ENCODE results near the gene DPF3.

Gene DPF3

DNA sequence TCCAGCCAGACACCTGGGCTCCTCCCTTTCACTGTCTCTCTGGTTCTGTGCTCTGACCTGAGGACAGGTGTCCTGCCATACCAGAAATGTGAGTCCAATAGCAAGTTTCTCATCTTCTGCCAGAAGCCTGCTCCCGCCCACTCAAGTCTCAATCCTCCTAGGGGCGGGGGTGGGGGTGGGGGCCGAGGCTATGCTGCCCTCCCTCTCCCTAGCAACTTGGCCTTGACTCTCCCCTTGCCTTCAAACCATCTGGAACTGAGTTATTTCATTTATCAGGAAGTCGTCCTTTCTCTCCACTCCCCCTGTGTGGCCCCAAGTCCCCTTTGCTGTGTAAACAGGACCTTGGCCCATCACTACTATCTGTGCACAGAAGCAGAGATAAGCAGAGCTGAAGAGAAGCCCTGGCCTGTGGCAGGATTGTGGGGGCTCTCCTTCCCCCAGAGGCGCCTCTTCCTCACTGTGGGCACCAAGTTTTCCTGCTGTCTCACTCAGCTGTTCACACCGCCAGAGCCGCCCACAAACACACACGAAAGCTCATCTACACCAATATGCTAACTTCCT lies 117.1 kb downstream of the DPF3 start:
- H3K27ac ChIP-seq (ENCODE audit: low read length) = no peak overlapping the region
- no peaks in the 10 kb centered on the region for H3K4me1 ChIP-seq (ENCODE audit: control insufficient read depth, insufficient read depth, low read length)
- no CpG with 5 or more reads among the region's 8 CpGs for WGBS (ENCODE audit: insufficient coverage, insufficient read length)
- H3K4me3 ChIP-seq (ENCODE audit: low read length) = no peak overlapping the region
- DNase-seq (ENCODE audit: low read depth, low spot score) = no peak
- H3K9me3 ChIP-seq (ENCODE audit: control insufficient read depth, insufficient read depth, low read length) = peaks cover 1% of the 10 kb centered on the region; the same call in 1 of the 2 replicates
- H3K27me3 ChIP-seq (ENCODE audit: control insufficient read depth, insufficient read depth, low read length) = no peaks in the 10 kb centered on the region
- no peaks in the 10 kb centered on the region for H3K36me3 ChIP-seq (ENCODE audit: control insufficient read depth, insufficient read depth, low read length)

DNA sequence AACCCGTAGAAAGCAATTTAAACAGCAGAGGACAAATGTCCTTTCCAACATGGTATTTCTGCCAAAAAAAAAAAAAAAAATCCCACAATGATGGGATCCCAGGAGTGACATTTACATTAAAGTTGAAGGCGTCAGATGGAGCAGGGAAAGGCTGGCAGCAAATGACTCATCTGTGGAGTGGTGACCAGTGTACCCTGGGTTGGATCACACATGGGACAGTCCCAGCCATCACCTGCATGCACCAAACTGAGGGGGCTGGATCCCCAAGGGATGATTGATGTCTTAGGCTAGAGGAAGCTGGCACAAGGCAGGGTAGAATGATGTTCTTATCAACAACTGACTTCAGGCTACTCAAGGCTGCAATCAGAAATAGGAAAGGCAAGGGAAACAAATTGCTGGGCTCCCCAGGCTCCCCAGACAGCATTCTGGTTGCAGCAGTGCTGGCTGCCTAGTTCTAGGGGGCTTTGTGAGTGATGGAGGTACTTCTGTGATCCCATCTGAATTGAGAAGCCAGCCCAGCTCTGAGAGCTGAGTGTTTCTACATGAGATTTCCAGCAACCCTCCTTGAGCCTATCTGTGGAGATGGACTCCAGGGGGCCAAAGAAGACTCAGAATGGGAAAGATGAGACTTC lies 117.9 kb downstream of the DPF3 start:
- Histone ChIP-seq H3K4me1 (ENCODE audit: control insufficient read depth, insufficient read depth, low read length) (no peaks in the 10 kb centered on the region), H3K4me3 (ENCODE audit: low read length) (no peak overlapping the region), H3K27ac (ENCODE audit: low read length) (no peak overlapping the region), H3K9me3 (ENCODE audit: control insufficient read depth, insufficient read depth, low read length) (peaks cover 1% of the 10 kb centered on the region; the same call in 1 of the 2 replicates), H3K27me3 (ENCODE audit: control insufficient read depth, insufficient read depth, low read length) (no peaks in the 10 kb centered on the region), H3K36me3 (ENCODE audit: control insufficient read depth, insufficient read depth, low read length) (no peaks in the 10 kb centered on the region)
- WGBS (ENCODE audit: insufficient coverage, insufficient read length) = no CpG with 5 or more reads among the region's 2 CpGs
- DNase-seq (ENCODE audit: low read depth, low spot score) = no peak

DNA sequence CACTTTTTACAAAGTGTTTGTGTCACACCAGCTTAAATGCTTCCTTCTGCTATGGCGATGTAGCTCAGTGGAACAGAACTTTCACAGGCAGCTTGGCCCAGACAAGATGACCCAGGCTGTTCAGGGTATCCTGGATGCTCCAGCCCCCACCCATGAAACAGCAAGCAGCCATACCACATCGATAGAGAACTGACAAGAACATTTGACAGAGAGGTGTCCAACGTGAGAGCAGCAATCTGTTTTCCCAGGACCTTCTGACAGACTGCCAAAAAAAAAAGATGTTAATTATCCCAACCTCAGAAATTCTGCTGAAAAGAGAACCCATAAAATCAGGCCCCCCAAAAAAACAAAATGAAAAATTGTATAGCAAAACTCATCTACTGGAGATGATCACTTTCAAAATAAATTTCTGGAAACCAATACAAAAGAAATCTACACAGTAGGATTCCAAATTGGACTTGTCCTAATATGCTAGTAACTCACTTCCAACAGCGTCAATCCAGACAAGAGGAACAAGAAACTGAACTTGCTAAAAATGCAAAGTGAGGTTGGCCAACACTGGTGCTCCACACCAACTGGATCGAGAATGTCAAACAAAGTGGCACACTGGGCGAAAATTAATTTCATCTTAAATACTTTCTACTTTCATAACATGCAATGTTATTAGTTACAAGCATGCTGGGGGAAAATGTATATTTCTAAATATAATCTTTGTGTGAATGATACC lies 118.8 kb downstream of the DPF3 start:
- Histone ChIP-seq H3K27me3 (ENCODE audit: control insufficient read depth, insufficient read depth, low read length) (no peaks in the 10 kb centered on the region), H3K4me1 (ENCODE audit: control insufficient read depth, insufficient read depth, low read length) (no peaks in the 10 kb centered on the region), H3K36me3 (ENCODE audit: control insufficient read depth, insufficient read depth, low read length) (no peaks in the 10 kb centered on the region), H3K27ac (ENCODE audit: low read length) (no peak overlapping the region), H3K4me3 (ENCODE audit: low read length) (no peak overlapping the region), H3K9me3 (ENCODE audit: control insufficient read depth, insufficient read depth, low read length) (peaks cover 1% of the 10 kb centered on the region; the same call in 1 of the 2 replicates)
- DNase-seq (ENCODE audit: low read depth, low spot score) = no peak
- no CpG with 5 or more reads among the region's 6 CpGs for WGBS (ENCODE audit: insufficient coverage, insufficient read length)

DNA sequence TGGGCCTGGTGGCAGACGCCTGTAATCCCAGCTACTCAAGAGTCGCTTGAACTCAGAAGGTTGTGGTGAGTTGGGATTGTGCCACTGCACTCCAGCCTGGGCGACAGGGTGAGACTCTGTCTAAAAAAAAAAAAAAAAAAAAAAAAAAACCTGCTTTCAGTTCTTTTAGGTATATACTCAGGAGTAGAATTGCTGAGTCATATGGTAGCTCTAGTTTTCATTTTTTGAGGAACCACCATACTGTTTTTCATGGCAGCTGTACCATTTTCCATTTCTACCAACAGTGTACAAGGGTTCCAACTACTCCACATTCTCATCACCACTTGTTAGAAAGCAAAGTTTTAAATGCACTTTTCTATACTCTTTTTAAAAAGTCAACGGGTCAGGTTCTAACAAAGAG lies 119.8 kb downstream of the DPF3 start:
- no peak overlapping the region for H3K4me3 ChIP-seq (ENCODE audit: low read length)
- WGBS (ENCODE audit: insufficient coverage, insufficient read length) = no CpG with 5 or more reads among the region's 4 CpGs
- DNase-seq (ENCODE audit: low read depth, low spot score) = no peak
- no peaks in the 10 kb centered on the region for H3K27me3 ChIP-seq (ENCODE audit: control insufficient read depth, insufficient read depth, low read length)
- H3K36me3 ChIP-seq (ENCODE audit: control insufficient read depth, insufficient read depth, low read length) = no peaks in the 10 kb centered on the region
- H3K27ac ChIP-seq (ENCODE audit: low read length) = no peak overlapping the region
- no peaks in the 10 kb centered on the region for H3K4me1 ChIP-seq (ENCODE audit: control insufficient read depth, insufficient read depth, low read length)
- H3K9me3 ChIP-seq (ENCODE audit: control insufficient read depth, insufficient read depth, low read length) = peaks cover 1% of the 10 kb centered on the region; the same call in 1 of the 2 replicates

DNA sequence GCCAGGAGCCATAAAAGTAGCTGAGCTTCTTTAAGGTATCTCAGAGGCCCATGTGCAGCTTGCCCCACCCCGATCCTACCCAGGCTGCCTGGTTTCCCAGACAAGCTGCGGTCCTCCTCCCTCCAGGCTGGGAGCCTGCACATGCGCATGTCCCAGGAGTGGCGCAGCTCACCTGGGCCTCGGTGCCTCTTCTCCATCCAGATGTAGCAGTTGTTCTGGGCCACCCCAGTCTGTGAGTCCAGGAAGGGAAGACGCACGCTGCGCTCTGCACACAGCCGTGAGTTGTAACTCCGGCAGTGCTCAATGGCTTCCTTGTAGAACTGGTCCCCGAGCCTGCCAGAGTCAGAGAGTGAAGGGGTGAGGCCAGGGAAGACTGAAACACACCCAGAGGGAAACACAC lies 122.3 kb downstream of the DPF3 start:
- DNase-seq (ENCODE audit: low read depth, low spot score) = no peak
- Histone ChIP-seq H3K36me3 (ENCODE audit: control insufficient read depth, insufficient read depth, low read length) (no peaks in the 10 kb centered on the region), H3K9me3 (ENCODE audit: control insufficient read depth, insufficient read depth, low read length) (no peaks in the 10 kb centered on the region), H3K4me1 (ENCODE audit: control insufficient read depth, insufficient read depth, low read length) (no peaks in the 10 kb centered on the region), H3K27me3 (ENCODE audit: control insufficient read depth, insufficient read depth, low read length) (no peaks in the 10 kb centered on the region), H3K4me3 (ENCODE audit: low read length) (no peak overlapping the region), H3K27ac (ENCODE audit: low read length) (no peak overlapping the region)
- no CpG with 5 or more reads among the region's 11 CpGs for WGBS (ENCODE audit: insufficient coverage, insufficient read length)

DNA sequence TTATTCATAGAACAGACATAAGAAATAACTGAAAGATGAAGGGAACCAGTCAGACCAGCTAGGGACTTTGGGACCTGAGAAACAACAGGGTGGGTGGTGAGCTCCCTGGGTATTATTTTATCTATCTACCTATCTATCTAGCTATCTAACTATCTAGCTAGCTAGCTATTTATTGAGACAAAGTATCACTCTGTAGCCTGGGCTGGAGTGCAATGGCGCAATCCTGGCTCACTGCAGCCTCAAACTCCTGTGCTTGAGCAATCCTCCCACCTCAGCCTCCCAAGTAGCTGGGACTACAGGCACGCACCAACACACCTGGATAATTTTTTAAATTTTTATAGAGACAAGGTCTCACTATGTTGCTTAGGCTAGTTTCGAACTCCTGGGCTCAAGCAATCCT lies 127.6 kb downstream of the DPF3 start:
- H3K9me3 ChIP-seq (ENCODE audit: control insufficient read depth, insufficient read depth, low read length) = no peaks in the 10 kb centered on the region
- WGBS (ENCODE audit: insufficient coverage, insufficient read length) = no CpG with 5 or more reads among the region's 3 CpGs
- DNase-seq (ENCODE audit: low read depth, low spot score) = no peak
- H3K27me3 ChIP-seq (ENCODE audit: control insufficient read depth, insufficient read depth, low read length) = no peaks in the 10 kb centered on the region
- no peaks in the 10 kb centered on the region for H3K4me1 ChIP-seq (ENCODE audit: control insufficient read depth, insufficient read depth, low read length)
- H3K4me3 ChIP-seq (ENCODE audit: low read length) = no peak overlapping the region
- no peak overlapping the region for H3K27ac ChIP-seq (ENCODE audit: low read length)
- no peaks in the 10 kb centered on the region for H3K36me3 ChIP-seq (ENCODE audit: control insufficient read depth, insufficient read depth, low read length)

DNA sequence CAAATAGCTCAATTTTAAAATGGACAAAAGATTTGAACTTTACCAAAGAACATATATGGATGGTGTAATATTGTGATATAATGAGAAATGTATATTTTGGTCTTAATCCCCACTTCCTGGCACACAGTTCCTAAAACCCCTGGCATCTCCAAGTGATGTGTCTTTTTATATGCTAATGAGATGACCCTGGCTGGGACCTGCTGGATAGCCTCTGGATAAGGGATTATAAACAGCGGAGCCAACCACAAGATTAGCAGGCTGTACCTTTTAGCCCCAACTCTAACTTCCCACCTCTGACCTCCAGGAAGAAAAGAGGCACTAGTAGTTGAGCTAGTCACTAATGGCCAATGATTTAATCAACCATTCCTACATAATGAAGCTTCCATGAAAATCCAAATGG lies 130.0 kb downstream of the DPF3 start:
- no CpG with 5 or more reads among the region's 1 CpG for WGBS (ENCODE audit: insufficient coverage, insufficient read length)

DNA sequence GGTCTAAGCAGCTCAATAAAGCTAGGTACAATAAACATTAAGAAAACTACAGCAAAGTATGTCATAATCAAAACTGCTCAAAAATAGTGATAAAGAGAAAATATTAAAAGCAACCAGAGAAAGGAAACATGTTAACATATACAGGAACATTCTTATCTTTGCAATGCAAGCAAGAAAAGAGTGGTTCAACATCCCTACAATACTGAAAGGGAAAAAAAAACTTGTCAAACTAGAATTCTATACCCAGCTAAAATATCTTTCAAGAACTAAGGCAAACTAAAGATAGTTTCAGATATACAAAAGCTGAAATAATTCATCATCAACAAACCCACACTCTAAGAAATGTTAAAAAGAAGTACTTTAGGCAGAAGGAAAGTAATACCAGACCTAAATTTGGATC lies 134.2 kb downstream of the DPF3 start:
- no peak overlapping the region for H3K27ac ChIP-seq (ENCODE audit: low read length)
- H3K27me3 ChIP-seq (ENCODE audit: control insufficient read depth, insufficient read depth, low read length) = no peaks in the 10 kb centered on the region
- H3K36me3 ChIP-seq (ENCODE audit: control insufficient read depth, insufficient read depth, low read length) = no peaks in the 10 kb centered on the region
- no peaks in the 10 kb centered on the region for H3K9me3 ChIP-seq (ENCODE audit: control insufficient read depth, insufficient read depth, low read length)
- H3K4me3 ChIP-seq (ENCODE audit: low read length) = no peak overlapping the region
- no peaks in the 10 kb centered on the region for H3K4me1 ChIP-seq (ENCODE audit: control insufficient read depth, insufficient read depth, low read length)
- DNase-seq (ENCODE audit: low read depth, low spot score) = no peak

More for the DNA sequence above, 130.0 kb downstream of the DPF3 start:
- H3K27me3 ChIP-seq (ENCODE audit: control insufficient read depth, insufficient read depth, low read length) = no peaks in the 10 kb centered on the region
- H3K9me3 ChIP-seq (ENCODE audit: control insufficient read depth, insufficient read depth, low read length) = no peaks in the 10 kb centered on the region
- H3K4me1 ChIP-seq (ENCODE audit: control insufficient read depth, insufficient read depth, low read length) = no peaks in the 10 kb centered on the region
- H3K36me3 ChIP-seq (ENCODE audit: control insufficient read depth, insufficient read depth, low read length) = no peaks in the 10 kb centered on the region
- no peak overlapping the region for H3K4me3 ChIP-seq (ENCODE audit: low read length)
- no peak overlapping the region for H3K27ac ChIP-seq (ENCODE audit: low read length)
- no peak for DNase-seq (ENCODE audit: low read depth, low spot score)

DNA sequence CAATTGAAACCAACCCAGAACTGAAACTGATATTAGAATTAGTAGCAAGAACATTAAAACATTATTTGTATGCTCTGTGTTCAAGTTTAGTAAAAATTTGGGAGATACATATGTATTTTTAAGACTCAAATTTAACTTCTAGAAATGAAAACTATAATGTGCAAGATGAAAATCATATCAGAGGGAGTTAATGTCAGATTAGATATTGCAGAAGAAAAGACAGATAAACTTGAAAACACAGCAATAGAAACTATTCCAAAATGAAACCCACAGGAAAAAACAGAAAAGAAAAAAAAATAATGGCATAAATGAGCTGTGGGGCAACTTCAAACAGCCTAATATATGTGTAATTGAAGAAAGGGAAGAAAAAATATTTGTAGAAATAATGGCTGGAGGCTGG lies 134.9 kb downstream of the DPF3 start:
- DNase-seq (ENCODE audit: low read depth, low spot score) = no peak
- no peaks in the 10 kb centered on the region for H3K4me1 ChIP-seq (ENCODE audit: control insufficient read depth, insufficient read depth, low read length)
- no peaks in the 10 kb centered on the region for H3K9me3 ChIP-seq (ENCODE audit: control insufficient read depth, insufficient read depth, low read length)
- no peaks in the 10 kb centered on the region for H3K36me3 ChIP-seq (ENCODE audit: control insufficient read depth, insufficient read depth, low read length)
- H3K27ac ChIP-seq (ENCODE audit: low read length) = no peak overlapping the region
- no peak overlapping the region for H3K4me3 ChIP-seq (ENCODE audit: low read length)
- no peaks in the 10 kb centered on the region for H3K27me3 ChIP-seq (ENCODE audit: control insufficient read depth, insufficient read depth, low read length)

DNA sequence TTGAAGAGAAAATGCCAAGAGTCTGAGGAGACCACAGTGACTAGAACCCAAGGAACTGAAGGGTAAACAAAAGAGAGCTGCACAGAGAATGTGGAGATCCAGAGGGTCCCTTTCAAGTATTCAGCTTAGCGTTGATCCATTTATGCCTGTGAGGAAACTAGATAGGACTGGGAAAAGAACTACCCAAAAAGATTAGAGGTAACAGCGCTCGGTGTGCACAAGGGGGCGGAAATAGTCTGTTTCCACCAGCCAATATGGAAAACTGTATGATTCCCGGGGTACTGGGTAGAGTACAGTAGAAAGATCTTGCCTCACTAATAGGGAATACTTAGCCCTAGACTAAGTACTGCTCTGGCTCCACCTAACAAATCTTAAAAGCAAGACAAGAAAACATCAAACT lies 135.5 kb downstream of the DPF3 start:
- H3K27me3 ChIP-seq (ENCODE audit: control insufficient read depth, insufficient read depth, low read length) = no peaks in the 10 kb centered on the region
- H3K4me1 ChIP-seq (ENCODE audit: control insufficient read depth, insufficient read depth, low read length) = no peaks in the 10 kb centered on the region
- no peaks in the 10 kb centered on the region for H3K36me3 ChIP-seq (ENCODE audit: control insufficient read depth, insufficient read depth, low read length)
- no peak overlapping the region for H3K27ac ChIP-seq (ENCODE audit: low read length)
- DNase-seq (ENCODE audit: low read depth, low spot score) = no peak
- H3K4me3 ChIP-seq (ENCODE audit: low read length) = no peak overlapping the region
- no peaks in the 10 kb centered on the region for H3K9me3 ChIP-seq (ENCODE audit: control insufficient read depth, insufficient read depth, low read length)
- no CpG with 5 or more reads among the region's 5 CpGs for WGBS (ENCODE audit: insufficient coverage, insufficient read length)

DNA sequence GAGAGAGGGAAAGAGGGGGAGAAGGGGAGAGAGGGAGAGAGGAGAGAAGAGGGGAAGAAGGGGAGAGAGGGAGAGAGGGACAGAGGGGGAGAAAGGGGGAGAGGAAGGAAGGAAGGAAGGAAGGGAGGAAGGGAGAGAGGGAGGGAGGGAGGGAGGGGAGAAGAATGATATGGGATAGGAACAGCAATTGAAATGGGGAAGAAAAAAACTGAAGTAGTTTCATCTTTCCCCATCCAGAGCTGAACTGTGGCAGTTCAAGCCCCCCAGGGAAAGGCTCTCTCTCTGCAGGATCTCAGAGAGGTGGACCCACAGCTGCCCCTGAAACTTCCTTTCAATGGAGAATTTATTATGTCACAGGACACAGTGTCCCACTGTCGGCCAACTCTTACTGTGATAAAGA lies 136.9 kb downstream of the DPF3 start:
- no peaks in the 10 kb centered on the region for H3K4me1 ChIP-seq (ENCODE audit: control insufficient read depth, insufficient read depth, low read length)
- no CpG with 5 or more reads among the region's 1 CpG for WGBS (ENCODE audit: insufficient coverage, insufficient read length)
- no peak overlapping the region for H3K4me3 ChIP-seq (ENCODE audit: low read length)
- no peaks in the 10 kb centered on the region for H3K36me3 ChIP-seq (ENCODE audit: control insufficient read depth, insufficient read depth, low read length)
- no peaks in the 10 kb centered on the region for H3K27me3 ChIP-seq (ENCODE audit: control insufficient read depth, insufficient read depth, low read length)
- no peak overlapping the region for H3K27ac ChIP-seq (ENCODE audit: low read length)
- DNase-seq (ENCODE audit: low read depth, low spot score) = no peak
- H3K9me3 ChIP-seq (ENCODE audit: control insufficient read depth, insufficient read depth, low read length) = no peaks in the 10 kb centered on the region
